Measurements from ENCODE around the gene TPRG1.
"Not testable (repeated sequence)": the region's sequence is repeated elsewhere in the genome, so short reads cannot be mapped to it uniquely, and the experiment has no call there.

TPRG1 gene

DNA sequence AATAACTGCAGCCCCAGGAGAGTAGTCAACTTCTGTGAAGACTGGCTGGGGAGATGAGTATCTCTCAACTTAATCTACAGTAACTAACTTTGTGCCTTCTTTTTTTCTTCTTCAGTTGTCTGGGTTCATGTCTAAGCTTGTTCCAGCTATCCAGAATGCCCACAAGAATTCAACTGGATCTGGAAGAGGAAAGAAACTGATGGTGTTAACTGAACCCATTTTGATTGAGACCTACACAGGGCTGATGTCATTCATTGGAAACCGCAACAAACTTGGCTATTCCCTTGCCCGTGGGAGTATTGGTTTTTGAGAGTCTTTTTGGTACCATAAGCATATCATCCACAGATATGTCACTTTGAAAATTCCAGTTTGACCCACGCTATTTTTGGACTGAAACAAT lies 148.7 kb downstream of the TPRG1 start:
- no peak for DNase-seq

DNA sequence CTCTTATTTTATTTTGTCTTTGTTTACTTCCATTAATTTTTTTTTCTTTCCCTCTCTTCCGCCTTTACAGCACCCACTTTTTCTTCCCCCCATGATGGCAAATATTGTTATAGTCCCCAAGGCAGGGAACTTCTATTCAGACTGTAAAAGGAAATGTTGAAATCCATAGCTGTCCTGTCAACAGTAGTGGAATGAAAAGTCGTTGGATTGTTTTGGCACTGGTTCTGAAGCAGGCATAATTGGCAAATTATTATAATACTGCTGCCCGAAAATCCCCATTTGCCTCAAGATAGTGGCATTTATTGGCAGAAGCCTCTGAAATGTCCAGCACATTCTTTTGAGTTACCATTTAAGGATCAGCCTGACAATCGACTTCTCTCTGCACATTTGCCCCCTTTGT lies 150.6 kb downstream of the TPRG1 start:
- DNase-seq, result no peak

DNA sequence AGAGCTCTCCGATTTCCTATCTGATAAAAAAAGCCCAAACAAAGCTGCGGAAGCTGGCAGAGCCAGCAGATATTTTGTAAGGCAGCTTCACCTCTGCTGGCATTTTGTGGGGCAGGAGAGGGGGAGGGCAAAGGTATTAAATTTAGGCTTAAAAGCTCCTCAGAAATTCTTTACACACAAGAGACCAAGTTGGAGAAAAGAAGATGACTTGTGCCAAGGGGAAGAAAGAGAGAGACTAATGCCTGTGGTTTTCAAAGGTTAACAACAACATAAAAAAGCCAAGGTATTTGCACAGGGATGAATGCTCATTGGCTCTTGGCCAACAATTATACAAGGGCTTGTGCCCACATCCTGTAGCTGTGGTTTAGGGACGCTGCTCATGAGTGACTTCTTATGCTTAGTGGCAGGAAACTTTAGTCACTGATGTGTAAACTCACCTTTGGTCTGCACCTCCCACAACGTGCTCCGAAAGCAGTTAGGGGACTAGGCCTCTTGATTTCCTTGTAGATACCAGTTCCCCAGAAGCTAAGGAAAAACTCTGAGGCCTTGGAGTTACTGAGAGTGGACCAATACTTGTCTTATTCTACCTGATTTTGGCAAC lies 152.9 kb downstream of the TPRG1 start:
- peak; percentile 59 for DNase-seq

DNA sequence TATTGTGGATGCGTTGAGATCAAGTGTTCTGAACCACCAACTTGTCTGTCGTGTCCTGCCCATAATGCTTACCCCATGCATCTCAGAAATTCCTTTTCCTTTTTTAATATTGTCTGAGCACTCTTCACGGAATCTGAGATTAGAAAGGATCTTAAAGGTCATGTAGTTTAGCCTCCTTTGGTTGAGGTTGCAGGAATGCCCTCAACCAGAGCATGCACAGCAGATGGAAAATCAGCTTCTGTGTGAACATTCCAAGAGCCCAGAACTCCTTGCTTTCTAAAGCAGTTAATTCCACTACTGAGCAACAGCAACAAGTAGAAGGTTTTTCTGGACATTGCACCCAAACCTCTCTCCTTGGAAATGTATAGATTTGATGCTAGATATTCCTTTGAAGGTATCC lies 153.7 kb downstream of the TPRG1 start:
- DNase-seq, result no peak

DNA sequence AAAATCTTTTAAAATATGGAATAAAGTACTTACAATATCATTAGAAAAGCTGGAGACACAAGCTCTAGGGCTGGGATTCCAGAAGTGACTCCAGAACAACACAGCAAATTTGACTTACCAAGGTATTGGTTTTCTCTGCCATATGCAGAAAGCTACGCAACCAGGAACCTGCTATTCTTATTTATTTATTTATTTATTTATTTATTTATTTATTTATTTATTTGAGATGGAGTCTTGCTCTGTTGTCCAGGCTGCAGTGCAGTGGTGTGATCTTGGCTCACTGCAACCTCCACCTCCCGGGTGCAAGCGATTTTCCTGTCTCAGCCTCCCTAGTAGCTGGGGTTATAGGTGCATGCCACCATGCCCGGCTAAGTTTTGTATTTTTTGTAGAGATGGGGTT lies 157.9 kb downstream of the TPRG1 start:
- DNase-seq, result not testable (repeated sequence)

DNA sequence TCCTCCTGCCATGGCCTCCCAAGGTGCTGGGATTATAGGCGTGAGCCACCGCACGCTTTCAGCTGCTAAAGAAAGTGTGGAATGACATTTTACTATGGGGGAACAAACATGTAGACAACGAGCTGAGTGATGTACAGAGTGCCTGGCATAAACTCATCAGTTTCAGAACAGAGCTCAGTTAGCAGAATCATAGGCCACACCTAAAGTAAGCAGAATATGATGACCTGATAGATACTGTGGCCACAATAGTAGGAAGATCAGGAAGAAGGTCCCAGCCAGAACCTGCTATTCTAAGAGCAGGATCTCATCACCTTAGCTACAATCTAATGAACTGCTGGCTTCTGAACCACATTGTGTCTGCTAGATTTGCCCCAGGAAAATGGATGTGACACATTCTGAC lies 158.3 kb downstream of the TPRG1 start:
- no peak for DNase-seq

DNA sequence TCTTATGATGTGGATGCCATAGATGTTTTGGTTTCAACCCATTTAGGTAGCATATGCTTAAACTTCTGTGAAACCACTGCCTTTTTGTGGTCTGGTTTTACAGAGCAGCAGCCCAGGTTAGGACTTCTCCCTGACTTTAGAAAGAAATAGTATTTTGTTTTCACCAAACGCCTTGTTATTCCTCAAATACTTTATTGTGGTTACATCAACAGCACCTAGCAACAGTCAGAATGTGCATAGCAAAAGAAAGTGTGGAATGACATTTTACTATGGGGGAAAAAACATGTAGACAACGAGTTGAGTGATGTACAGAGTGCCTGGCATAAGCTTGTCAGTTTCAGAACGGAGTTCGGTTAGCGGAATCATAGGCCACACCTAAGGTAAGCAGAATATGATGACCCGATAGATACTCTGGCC lies 159.2 kb downstream of the TPRG1 start:
- no peak for DNase-seq

DNA sequence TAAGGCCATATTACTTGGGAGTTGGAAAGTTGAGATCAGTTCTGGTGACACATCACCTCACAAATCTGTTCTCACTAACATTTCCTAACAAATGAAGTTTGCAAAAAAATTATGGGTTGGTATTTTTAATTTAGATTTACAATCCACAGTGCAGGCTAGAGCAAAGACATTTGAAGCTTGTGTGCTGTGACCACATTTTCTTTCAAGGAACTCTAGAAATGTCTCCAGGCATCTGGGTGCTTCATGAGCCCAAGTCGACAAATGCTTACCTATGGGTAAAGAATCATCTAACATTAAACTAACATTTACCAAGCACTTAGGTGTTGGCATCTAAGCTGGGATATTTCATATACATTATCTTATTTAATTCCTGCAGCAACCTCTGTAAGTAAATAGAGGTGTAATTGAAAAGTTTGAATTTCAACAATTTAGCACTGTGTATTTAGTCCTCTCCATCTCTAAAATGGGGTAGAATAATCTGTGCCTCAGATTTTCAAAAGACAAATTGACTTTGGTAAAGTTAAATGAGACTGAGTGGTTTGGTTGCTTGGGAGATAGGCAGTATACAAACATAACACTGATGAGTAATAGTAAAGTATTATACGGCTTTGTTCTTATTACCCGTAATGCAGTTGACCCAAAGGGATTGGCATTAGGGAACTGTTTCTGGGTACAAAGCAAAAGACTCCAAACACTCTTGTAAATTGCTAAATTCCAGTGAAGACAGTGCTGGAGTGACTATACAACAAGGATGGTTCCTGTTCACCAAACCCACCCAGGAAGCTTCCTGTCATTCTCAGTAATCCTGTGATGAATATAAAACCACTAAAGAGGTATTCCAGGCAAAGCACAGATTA lies 162.5 kb downstream of the TPRG1 start:
- DNase-seq, result no peak

DNA sequence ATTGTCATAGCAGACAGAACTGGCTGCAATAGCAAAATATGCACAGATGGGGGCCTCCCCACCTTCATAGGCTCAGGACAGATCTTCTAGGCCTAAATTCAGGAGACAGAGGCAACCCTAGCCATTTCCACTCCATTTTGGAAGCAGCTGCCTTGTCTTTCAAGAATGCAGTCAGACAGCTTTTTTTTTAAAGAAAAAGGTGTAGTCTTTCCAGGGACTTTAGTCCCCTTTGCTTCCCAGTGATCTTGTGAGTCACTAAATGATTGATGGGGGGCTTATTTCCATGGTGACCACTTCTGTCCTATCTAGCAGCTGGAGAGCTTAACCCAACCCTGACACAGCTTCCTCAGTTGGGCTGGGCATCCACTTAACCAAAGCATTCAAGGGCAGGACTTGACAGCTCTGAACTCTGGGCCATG lies 165.9 kb downstream of the TPRG1 start:
- no peak for DNase-seq

DNA sequence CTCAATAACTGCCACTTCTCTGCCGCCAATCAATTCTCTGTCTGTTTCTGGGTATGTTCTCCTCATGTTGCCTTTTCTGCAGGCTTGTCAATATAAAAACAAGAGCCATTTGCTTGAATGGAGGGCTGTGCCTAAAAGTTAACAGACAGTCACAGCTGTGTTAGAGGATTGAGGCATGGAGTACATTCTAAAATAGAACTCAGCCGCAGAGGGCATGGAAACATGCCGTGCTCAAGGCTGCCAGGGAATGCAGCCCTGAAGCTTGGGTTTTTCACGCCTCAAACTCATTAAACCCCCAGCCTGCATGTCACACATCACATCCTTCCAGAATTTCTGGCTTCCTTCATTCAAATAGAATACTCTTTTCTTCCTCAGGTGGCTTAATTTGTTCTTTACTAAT lies 166.6 kb downstream of the TPRG1 start:
- no peak for DNase-seq

DNA sequence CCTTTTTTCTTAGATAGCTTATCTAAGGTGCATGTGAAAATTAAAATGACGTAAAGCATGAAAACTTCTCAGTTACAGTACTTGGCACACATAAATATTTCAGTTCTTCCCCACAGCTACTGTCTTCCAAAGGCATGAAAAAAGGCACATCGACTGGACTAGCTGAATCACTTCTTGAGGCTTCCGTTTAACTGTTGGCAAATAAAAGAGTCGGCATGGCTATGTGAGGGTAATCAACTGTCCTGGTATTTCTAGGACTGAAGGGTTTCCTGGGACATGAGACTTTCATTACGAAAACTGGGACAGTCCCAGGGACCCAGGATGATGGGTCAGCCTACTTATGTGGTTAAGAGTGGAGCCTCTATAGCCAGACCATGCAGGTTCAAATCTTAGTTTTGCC lies 168.2 kb downstream of the TPRG1 start:
- no peak for DNase-seq

DNA sequence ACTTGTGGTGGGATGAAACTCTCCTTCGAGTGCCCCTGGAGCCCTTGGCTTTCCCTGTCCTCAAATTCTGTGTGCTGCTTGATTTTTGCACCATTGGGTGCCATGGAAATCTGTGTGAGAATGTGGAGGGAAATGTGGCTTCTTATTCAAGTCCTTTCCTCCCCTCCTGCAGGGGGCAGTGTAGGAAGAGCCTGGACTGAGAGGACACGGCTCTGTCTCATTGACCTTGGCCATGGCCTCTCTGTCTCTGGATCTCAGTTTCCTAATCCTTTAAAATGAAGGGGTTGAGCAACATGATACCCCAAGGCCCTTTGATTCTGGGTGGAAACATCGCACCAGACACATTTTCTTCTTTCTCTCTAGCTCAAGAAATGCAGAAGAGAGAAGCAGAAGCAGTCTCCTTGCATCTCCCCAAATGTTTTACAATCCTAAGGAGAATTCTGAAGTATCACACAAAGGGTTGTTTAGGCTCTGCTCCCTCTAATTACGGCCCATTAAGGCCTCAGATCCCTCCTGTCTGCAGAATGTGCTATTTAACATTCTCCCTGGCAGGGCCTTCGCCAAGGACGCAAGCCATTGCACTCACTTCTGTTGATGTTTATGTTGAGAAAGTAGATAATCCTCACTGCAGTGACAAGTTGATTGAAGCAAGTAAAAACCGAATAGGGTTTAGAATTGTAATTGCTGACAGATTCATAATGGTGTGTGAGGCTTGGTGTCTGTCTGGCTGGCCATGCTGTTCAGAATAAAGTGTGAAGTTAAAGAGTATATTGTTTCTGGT lies 169.1 kb downstream of the TPRG1 start:
- no peak for DNase-seq

DNA sequence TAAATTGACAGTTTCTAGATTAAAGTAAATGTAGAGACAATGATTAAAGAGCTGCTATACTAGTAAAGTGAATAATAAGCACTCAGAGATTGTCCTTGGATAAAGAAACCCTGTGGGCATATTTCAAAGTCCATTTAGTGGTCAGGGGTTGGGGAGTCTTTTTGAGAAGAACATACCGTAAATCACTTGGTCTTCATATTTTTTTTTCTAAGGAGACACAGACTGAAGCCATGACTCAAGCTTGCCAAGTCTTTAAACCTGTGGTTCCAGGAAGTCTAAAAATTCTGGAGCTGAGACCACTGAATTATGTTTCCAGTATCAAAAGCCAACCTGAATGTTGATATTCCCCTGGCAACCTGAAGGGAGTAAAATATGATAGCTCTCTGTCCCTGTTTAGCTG lies 171.0 kb downstream of the TPRG1 start:
- no peak for DNase-seq

DNA sequence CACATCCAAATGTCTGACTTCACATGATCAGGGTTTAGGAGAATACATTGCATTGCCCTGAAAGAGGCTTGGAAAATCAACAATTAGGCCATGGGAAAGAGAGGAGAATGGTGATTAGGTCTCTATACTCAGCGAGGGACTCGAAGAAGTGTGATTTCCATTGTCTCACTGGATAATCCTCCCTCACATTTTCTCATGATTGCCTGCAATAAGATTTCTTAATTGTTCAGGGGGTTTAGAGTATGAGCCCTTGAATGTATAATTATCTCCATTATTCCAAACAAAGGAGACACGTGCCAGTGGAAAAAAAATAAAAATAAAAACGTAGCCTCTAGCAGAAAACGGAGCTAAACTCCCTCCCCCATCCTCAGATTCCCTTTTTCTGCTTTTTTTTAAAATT lies 173.2 kb downstream of the TPRG1 start:
- DNase-seq, result no peak

DNA sequence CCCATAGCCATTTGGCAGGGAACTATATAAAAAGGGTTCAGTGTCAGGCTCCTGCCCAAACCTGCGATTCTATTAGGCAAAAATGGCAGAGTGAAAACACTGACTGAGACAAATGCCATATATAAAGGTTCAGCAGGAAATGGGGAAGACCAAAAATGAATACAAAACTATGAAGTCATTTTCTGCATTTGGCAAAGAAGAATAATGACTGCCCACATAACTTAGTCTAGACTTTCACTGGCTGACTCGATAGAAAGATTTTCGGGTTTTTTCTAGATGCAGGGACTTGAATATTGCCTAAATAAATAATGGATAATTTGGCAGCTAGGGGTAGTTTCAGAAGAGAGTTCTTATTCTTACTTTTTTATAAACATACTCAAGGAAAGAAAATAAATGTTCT lies 178.0 kb downstream of the TPRG1 start:
- no peak for DNase-seq

DNA sequence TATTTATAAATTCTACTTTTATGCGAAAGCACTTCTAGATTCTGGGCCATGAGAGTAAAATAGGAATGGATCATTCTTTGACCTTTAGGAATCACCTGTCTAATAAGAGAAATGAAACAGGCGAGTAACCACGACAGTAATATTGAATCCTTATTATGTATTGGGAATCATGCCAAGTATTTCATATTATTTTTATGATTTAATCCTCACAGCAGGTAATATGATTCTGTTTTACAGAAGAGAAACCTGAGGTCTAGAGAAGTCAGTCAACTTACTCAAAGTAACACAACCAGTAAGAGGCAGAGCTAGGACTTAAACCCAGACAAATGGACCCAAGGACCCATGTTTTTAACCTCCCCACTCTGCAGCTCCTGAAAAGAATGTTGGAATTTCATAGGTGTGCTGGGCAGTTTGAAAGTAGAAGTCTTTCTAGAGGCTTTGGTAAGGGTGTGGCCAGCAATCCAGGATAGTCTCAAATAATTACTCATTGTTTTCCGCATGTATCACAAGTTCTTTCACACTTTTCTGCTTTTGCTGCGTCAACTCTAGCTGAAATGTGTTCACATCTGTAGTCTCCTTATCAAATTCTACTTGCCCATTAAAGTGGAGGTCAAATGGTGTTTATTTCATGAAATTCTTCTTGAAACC lies 181.7 kb downstream of the TPRG1 start:
- no peak for DNase-seq

DNA sequence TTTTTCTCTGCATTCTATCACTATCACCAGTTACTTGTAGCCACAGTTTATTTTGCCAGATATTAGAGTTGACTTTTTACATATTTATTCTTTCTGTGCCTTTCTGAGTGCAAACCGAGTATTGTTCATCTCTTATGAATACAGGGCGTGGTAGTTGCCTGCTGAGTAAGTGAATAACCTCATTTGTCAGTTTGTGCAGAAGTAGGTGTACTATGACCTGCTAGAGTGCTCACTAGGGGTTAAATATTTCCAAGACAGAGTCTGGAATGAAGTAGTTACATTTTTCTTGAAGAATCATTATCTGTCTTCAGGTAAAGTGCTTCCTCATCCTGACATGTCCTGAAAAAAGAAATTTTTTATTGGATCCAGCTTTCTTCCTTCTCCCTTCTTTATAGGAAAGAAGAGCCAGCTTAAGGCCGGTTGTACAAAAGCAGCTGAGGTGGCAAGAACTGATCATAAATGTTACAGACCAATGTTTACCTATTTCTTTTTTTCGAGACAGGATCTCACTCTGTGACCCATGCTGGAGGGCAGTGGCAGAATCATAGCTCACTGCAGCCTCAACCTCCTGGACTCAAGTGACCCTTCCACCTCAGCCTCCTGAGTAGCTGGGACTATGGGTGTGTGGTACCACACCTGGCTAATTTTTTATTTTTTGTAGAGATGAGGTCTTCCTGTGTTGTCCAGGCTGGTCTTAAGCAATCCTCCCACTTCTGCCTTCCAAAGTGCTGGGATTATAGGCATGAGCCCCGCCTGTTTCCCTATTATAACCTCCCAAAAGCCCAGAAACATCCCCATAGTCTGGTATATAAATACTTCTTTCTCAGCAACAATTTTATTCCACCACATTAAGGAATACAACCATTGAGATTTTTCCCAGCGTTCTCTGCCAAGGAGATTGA lies 182.5 kb downstream of the TPRG1 start:
- no peak for DNase-seq

DNA sequence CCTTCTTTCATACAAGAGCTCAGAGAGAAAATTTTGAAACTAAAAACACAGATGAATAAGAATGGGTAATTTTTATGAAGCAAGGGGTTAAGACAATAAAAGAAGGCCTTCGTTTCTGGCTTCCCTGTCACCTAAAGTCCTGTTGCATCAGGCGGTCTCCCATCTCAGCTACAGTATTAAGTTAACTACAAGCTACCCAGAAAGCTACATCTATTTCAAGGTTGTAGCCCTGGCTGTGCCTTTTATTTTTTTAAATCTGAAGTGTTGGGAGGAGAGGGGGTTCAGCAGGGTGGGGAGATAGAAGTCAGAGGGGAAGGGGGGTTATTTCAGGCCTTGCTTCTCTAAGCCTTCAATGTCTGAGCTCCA lies 183.3 kb downstream of the TPRG1 start:
- DNase-seq, result no peak

DNA sequence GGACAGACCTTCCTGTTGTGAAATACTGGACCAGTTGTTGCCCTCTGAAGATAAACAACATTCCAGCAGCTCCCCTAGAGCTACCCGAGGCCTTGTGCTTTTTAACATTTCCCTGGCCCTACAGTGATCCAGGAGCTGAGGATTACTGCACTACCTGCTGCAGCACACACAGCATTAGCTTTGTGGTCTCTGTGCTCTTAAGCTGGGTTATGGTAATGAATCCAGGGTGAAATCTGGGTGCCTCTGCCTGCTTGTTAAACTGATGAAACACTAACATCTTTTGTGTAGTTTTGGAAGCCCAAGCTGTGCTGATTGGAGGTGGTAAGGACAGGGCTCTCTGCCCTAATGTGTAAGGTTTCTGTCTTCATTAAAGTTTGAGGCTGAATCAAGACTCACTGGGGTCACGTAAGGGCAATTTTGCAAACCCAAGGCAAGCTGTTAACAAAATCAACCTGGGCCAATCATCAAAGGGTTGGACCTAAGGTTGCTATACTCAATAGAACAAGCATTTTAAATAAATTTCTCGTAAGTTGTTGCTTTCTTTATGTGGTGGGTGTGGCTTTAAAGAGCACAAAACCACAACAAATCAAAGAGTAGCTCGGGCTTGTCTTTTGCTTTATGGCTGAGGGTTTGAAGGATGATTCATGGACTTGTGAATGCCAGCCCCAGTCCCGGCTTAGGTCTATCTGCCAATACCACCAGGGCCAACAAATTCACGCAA lies 183.9 kb downstream of the TPRG1 start:
- DNase-seq, result no peak

DNA sequence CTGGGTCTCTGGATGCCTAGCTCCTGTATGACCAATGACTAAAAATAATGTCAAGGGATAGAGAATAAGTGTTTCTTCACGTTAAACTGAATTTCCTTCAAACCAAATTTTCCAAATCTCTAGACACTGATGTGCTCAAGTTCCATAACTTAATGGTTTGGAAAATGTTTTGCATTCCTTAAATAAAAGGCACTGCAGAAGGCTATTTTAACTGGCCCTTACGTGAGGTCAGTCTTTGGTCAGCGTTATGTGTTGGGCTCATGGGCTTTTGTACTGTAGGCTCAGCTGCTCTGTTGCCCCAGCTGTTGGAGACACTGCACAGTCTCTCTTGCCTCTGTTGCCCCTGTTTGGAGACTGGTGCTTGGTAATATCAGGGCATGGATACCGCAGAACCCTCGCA lies 188.5 kb downstream of the TPRG1 start:
- no peak for DNase-seq

DNA sequence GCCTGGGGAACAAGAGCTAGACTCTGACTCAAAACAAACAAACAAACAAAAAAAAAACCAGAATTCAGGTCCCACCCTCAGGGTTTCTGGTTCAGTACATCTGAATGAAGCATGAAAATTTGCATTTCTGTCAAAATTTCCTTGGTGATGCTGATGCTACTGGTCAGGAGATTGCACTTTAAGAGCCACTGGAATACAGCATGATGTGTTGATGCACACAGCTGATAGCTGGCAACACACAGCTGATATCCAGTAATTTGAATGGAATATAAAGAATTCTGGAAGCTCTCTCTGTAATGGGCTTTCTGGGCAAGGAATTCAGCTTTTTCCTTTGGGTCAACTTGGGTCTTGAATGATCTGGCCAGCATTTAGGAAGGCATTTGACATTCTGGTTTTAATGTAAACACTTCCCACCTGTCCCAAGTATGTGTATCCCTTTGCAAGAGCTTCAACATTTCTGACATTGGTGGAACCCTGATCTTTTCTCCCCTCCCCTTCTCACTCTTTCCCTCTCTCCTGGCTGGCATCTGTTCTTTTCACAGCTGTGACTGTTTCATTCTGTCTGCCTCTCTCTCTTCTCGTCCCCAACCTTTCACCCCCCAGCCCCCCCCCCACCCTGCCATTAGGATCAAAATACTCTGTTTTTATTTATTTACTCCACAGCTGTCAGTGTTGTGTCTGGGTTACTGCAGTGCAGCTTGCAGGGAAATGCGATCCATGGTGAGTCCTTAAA lies 189.5 kb downstream of the TPRG1 start:
- no peak for DNase-seq

All from NCI-H187 treated with DMSO at 0.1 percent for 48 hours (cell line).